GM18508 (cell line): ENCODE data around the gene IGSF21.

Experiments
- ATAC-seq: cut with Tn5 transposase; IDR thresholded peaks from one replicate; pipeline ENCODE4 v1.9.1; 2021; ENCODE audit warnings: moderate number of reproducible peaks; ENCODE audit not compliant: insufficient read depth, unreplicated experiment

IGSF21 gene

DNA sequence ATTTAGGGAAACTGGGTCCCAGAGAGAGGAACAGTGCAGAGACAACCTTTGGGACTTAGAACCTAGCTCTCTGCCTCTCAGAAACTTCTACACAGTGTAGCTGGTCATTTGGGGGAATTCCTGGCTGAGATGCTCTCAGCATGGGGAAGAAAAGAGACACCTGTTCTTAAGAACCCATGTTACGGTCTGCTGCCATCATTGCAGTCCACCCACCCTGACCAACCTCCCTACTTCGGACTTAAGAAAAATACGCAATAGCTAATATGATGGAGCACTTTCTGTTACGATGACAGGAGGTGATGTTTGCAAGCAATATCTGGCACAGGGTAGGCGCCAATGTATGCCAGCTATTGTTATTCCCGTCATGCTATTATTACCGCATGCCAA, 177.9 kb downstream of the IGSF21 start:
- no peak for ATAC-seq

DNA sequence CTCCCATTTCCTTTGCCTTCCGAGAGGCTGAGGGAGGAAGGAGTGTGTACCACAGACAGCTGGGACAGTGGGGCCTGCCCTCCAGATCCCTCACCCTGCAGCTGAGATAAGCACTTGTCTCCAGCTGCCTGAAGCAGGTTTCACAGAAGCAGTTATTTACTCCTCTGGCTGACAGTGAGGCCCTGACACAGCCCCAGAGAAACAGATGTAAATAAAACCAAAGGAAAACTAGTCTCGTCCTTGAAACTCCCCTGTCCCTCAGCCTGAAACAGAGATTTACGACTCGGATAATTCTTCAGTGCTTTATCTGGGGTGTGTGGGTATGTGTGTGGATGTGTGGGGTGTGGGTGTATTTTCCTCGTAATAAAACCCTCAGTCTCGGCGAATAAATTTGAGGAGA, 181.1 kb downstream of the IGSF21 start:
- no peak for ATAC-seq

DNA sequence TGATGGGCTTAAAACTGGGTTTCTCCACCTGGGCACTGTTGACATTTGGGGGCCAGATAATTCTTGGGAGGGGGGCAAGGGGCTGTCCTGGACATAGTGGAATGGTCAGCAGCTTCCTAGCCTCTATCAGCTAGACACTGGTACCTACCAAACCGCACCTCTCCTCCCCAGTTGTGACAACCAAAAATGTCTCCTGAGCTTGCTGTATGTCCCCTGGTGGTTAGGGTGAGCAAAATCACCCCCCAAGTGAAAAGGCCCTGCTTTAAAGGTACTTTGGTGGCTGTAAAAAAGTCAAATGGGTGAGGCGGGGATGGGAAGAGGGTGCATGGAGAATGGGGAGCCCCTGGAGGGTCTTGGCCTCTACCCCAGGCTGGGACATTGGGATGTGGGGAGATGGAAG, 182.0 kb downstream of the IGSF21 start:
- no peak for ATAC-seq

DNA sequence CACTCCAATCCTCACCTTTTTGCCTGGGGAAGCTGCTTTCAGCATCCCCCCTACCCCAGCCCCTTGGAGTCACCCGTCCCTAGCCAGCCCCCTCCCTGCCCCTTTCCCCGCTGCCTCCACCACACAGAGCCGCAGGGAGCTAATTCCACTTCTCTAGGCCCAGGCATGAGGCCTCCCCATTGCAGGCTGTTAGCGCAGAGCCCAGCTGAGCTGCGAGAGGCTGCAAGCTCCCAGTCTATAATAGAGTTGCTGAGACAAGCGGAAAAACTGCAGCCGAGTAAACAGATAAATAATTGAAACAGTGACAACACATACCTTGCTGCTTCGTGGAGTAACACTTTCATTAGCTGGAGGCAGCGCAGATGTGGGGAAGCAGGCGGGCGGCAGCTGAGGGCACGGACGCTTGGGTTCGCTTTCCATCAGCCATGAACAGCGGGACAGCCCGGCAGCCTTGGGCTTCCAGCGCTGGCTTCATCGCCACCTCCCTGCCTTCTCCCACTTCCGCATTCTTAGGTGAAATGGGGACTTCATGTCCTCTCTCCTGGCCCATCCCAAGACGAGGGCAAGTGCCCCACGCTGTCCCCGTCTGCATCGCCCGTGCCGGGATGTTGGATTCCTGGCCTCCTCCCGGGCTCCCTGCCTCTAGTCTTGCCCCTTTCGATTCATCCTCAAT, 183.3 kb downstream of the IGSF21 start:
- ATAC-seq = no peak

DNA sequence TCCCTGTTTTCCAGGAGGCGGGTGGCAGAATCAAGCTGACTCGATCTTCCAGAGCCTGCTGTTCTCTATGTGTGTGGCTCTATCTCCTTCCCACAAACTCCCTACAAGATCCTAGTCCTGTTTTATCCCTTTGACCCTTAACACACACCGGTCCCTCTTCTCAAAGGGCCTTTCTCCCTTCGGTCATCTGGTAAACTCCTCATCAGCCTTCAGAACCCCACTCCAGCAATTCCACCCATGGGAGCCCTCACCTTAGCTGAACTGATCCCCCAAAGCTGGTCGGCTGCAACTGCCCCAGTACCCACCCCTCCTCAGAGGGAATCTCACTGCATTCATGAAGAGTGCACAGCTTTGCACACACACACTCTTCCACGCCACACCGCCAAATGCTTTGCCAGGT, 184.9 kb downstream of the IGSF21 start:
- ATAC-seq = no peak

DNA sequence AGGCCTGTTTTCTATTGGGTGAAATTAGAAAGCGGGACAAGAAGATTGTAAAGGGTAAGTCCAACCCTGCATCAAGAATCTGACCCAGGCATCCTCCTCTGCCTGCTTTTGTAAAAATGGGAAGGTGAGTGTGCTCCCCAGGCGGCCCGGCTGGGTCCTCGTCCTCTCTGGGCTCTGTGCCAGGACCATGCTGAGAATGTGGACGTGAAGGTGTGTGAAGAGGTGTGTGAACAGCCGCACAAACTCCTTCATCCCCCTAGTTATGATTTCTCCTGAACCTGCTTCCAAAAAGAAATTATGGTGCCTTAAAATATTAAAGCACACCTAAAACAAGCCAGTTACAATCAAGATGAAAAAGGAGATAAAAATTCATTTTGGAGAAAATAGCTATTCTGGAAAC, 185.7 kb downstream of the IGSF21 start:
- no peak for ATAC-seq

DNA sequence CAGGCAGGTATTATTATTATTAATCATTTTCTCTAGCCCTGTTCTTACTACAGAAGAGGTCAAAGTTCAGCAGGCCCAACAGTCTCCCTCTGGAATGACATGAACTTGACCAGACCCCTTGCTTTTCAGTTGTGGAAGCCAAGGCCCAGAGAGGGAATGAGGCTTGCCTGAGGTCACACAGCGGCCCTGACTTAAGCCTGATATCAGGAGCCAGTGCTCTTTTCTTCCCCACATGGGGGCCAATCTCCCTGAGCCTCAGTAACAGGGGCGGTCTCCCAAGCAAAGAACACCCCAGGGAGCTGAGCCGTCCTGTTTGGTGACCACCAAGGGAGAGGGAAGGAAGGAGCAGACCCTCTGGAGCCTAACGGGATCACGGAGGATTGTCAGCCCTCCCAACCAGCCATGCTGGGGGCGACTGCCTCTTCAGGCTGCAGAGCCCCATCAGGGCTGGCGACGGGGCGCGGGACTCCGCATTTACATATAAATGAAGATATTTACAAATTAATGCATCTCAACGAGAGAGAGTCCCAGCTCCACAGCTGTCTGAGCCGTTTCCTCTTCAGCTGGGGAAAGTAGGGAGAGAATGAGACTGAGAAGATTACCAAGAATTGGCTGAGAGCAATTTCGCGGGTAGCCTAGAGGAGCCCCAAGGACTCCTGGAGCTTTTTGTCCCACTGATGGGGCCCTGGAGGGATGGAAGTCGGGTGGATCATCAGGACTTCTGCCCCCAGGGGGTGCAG, 187.0 kb downstream of the IGSF21 start:
- ATAC-seq = no peak

DNA sequence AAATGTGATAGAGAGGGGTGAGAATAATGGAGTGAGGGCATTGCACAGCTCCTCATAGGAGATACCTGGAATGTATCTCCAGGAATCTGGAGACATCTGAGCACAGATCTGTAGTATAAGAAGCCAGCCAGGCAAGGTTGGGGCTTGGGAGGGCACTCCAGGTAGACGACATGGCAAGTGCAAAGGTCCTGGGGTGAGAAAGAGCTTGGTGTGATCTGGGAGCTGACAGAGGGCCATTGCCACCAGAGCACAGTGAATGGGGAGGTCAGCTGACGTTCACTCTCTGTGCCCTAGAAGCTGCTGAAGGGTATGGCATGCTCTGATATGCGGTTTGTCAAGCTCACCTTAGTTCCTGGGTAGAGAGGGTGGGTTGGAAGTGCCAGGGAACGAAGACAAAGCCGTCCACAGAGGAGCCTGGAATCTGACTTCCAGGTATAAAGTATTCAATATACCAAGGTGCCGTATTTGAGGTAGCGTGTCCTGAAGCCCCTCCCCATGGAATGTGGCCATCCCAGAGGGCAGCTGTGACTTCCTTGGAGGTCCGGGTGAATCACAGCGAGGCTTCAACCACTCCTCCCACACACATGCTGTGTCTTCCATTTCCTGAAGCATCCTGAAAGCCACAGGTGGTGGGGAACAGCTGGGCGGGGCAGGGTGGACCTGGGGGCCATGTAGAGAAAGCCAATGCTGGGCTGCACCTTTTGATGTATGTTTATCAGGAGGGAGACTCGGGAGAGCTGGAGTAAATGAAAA, 190.5 kb downstream of the IGSF21 start:
- ATAC-seq = no peak

DNA sequence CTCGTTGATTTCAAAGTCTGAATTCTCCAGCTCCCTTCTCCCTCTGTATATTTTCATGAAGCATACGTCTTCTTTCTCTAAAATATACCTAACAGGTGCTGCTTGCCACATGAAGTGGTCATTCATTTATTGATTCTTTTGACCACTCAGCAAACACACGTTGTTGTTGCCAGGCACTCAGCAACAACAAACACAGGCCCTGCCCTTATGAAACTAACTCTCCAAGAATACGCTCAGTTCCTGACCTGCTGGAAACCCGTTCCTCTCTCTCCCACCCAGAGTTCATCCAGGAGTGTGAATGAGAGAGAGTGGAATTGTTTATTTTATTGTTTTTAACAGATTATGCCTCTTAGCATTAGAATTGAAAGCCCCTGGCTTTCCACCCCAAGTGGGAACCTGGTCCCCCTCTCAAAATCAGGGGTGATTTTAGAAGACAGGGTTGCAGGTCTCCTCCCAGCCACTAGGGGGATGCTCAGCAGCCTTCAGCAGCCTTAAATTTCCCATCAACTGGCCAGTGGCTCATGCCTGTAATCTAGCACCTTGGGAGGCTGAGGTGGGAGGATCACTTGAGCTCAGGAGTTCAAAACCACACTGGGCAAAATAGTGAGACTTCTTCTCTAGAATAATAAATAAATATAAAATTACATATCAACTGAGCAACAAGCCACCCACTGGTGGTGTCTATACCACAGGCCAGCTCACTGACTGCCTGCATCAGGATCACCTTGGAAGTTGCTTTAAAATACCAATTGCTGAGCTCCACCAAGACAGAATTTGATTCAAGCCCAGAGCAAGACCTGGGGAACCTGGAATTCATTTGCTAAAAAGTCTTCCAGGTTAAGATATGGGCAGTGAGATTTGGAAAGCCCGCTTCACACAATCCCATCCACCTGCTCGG, 192.1 kb downstream of the IGSF21 start:
- no peak for ATAC-seq

DNA sequence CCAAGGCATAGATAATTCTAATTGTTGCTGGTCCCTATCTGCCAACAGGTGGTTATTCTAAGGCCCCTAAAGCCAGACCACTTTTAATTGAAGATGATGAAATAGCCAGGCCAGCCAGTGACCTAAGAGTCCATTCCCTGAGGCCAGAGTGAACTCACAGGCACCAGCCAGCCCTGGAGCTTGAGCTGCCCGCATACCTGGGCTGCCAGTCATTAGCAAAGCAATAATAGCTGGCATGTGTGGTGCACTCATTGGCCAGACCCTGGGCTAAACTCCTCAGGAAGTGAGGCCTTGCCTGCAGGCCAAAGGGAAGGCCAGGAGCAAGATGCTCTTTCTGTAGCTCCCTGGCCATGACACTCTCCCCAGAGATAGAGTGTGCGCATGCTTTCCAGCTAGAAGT, 192.8 kb downstream of the IGSF21 start:
- no peak for ATAC-seq

DNA sequence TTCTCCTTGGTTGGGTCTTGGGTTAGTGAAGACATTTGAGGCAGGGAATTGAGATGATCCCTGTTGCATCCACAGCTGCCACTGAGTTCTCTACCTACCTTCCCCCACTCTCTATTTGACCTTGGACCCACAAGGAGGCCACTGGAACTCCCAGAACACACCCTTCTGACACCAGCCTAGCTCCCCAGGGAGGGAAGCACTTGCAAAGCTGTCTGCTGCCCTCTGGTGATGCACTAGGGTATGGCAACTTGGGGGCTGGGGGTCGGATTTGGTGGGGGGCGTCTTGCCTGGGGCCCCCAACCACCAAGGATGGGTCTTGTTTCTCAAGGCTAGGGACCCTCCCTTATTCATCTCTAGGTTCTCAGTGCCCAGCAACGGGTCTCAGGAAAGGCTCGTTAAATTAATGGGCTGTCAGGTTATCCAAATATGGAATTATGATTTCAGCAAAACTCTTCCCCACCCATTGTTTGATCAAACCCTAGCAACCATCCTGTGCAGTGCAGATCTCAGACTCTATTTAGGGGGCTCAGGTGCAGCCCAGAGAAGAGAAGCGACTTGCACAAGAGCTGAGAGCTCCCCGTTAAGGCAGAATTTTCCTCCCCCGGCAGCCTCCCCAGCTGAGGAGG, 195.3 kb downstream of the IGSF21 start:
- no peak for ATAC-seq

DNA sequence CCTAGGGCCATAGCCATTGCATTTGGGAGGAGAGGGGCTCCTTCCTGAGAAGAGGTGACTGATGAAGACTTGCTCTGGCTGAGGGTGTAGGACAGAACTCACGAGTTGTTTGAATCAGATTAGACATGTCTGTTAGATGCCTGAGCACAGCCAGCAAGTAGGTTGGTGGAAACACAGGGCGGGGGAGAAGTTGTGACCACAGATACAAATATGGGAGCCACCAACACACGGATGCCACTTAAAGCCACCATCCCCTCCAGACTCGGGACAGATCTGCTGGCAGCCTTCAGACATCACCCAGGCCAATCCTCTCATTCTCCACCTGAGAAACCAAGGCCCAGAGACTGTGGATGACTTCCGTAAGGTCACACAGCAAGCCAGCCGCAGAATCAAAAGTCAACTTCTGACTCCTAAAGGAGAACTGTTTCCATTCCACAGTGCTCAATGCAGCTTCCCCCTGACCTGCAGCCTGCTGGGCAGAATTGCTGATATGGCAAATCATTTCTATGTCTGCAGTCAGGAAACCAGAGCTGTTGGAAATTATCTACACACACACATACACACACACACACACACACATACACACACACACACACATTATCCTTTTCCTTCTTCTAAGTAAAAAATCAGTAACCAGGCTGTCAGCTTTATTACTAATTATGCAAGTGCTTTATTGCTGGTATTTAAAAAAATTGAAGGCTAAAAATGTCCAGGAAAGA, 196.7 kb downstream of the IGSF21 start:
- ATAC-seq = no peak

DNA sequence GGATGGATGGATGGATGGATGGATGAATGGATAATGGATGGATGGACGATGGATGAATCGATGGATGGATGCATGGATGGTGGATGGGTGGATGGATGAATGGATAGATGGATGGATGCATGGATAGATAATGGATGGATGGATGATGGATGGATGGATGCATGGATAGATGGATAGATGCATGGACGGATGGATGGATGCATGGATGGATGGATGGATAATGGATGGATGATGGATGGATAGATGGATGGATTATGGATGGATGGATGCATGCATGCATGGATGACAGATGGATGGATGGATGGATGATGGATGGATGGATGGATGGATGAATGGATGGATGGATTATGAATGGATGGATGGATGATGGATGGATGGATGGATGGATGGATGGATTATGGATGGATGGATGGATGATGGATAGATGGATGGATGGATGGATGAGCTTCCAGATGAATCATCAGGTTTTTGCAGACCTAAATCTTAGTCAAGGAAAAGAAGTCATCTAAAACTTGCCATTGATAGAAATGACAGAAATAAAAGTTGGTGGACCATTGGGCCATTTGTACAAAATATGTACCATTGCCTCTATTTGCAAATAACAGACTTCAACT, 197.7 kb downstream of the IGSF21 start:
- ATAC-seq = no peak

DNA sequence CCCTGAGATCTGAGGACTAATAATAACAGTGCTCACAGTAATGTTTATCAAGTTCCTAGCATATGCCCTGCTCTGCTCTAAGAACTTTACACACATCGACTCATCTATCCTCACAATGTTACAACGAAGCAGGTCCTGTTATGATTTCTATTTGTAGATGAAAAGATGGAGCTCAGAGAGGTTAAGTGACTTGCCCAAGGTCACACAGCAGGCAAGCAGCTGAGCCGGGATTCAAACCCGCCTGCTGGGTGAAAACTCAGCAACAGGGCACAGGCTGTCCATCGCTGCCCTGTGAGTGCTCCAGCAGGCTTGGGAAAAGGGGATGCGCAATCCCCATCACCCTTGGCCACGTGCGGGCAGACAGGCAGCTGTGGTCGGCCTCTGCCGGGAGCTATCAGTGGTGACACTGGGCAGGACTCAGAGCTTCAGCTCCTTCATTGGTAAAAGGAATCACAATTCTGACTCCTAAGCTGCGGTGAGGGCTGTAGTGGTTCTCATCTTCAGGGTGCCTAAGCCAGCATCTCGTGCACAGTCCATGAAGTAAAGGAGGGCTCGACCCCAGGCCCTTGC, 199.8 kb downstream of the IGSF21 start:
- no peak for ATAC-seq

DNA sequence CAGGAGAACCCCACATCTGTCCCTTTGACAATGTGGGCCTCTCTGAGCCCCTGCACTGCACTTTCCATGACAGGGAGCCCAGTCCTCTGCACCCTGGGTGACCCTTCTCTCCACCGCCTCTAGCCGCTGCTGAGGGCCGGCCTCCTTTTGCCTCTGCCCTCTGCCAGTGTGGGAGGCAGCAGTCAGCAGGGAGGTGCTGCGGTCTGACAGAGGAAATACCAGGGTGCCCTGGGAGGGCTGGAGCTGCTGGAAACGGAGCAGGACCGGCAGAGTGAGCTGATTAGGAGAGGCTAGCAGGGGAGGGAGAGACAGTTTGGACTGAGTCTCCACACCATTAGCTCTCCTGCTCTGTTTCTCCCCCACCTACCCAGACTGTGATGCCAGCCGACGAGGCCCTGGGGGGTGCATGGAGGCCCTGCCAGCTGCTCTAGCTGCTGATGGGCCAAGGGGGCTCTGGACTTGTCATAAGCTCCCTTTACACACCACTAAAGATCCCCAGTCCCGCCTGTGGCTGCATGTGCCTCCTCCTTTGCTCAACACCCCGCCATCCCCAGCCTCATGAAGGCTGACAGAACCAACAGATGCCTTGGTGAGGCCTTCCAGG, 202.1 kb downstream of the IGSF21 start:
- ATAC-seq = no peak

DNA sequence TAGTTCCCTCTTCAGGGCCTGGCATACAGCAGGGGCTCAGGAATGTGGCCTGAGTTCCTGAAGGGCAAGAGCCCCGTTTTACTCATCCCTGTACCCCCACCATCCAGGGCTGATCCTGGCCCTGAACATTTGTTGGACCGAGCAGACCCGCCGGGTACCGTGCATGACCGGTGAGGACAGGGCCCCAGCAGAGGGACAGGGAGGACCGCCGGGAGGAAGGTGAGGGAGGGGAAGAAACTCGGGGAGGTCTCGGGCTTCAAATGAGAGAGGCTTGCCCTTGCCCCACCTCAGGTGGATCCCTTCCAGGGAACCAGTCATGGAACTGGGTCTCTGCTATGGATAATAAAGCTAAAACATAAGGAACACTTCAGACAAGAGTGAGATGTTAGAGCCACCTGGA, 205.4 kb downstream of the IGSF21 start:
- no peak for ATAC-seq

DNA sequence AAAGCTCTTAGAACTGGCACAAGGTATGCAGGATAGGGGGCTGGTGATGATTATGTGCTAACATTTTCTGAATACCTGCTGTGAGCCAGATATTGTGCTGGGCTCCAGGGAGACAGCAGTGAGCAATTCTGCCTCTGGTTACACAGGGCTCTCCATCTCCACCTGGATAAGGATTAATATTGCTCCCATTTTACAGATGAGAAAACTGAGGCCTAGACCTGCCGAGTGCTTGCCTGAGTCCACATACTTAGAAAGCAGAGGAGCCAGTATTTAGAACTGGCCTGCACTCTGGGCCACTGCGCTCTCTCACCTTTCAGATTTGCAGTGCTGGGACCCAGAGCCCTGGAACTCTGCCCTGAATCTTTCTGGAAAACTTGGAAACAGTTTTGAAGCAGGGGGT, 205.9 kb downstream of the IGSF21 start:
- ATAC-seq = no peak

DNA sequence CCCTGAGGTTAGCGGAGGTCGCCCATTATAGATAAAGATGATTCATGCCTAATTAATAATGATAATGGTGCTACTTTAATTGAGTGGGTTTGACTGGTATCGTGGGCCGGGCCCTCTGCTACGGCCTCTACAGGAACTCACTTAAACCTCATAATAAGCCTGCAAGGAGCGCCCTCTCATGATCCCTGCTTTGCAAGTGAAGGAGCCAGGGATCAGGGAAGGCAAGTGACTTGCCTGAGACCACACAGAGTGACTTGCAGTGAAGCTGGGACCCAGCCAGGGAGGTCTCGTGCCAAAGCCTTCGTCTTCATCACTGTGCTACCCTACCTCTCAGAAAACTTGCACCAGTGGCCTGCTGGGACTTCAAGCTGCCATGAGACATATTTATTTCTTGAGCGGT, 206.8 kb downstream of the IGSF21 start:
- ATAC-seq = no peak
